Body of pancreas (tissue), 4 donors: ENCODE results near the gene MVP.

Experiments used
- POLR2A ChIP-seq, 3 donors: fragments of 450-650 bp; IDR thresholded peaks; one replicate each; pipeline ENCODE4 v1.6.1; 2016; ENCODE audit warnings: antibody characterized with exemption in 3 of 3, mild to moderate bottlenecking in 2 of 3
- TF ChIP-seq, protein P1 (sequence below), 7 experiments: fragments of 450-650 bp in 4 of 7; fragments of 200-600 bp in 3 of 7; sonication (generic) in 3 of 7; IDR thresholded peaks; one replicate each; pipeline ENCODE4 v1.5.1; 2016 to 2019; ENCODE audit warnings: antibody characterized with exemption in 7 of 7

DNA sequence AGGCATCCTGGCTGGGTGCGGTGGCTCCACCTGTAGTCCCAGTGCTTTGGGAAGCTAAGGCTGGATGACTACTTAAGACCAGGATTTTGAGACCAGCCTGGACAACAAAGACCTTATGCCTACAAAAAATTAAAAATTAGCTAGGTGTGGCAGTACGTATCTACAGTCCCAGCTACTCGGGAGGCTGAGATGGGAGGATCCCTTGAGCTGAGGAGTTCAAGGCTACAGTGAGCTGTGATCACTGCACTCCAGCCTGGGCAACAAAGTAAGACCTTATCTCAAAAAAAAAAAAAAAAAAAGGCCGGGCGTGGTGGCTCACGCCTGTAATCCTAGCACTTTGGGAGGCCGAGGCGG, 6.1 kb downstream of the MVP start:
- TF ChIP-seq, protein P1, sequence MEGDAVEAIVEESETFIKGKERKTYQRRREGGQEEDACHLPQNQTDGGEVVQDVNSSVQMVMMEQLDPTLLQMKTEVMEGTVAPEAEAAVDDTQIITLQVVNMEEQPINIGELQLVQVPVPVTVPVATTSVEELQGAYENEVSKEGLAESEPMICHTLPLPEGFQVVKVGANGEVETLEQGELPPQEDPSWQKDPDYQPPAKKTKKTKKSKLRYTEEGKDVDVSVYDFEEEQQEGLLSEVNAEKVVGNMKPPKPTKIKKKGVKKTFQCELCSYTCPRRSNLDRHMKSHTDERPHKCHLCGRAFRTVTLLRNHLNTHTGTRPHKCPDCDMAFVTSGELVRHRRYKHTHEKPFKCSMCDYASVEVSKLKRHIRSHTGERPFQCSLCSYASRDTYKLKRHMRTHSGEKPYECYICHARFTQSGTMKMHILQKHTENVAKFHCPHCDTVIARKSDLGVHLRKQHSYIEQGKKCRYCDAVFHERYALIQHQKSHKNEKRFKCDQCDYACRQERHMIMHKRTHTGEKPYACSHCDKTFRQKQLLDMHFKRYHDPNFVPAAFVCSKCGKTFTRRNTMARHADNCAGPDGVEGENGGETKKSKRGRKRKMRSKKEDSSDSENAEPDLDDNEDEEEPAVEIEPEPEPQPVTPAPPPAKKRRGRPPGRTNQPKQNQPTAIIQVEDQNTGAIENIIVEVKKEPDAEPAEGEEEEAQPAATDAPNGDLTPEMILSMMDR (IDR thresholded peaks at IDR 0.05): no peak
- no peak for TF ChIP-seq POLR2A (IDR thresholded peaks at IDR 0.05)
